ENCODE measurements around the gene MAPK1.

MAPK1 gene

GRCh38 chr22:21736084-21736642 lies 131.3 kb downstream of the MAPK1 start:
- H3K4me3 ChIP-seq (ENCODE audit: low read length) = no peak overlapping the region
- H3K4me1 ChIP-seq (ENCODE audit: control insufficient read depth, low read length) = peaks cover 10% of the 10 kb centered on the region
- H3K4me2 ChIP-seq (ENCODE audit: low read length) = peak overlapping the region; percentile 22; the same call in 1 of the 2 replicates

DNA sequence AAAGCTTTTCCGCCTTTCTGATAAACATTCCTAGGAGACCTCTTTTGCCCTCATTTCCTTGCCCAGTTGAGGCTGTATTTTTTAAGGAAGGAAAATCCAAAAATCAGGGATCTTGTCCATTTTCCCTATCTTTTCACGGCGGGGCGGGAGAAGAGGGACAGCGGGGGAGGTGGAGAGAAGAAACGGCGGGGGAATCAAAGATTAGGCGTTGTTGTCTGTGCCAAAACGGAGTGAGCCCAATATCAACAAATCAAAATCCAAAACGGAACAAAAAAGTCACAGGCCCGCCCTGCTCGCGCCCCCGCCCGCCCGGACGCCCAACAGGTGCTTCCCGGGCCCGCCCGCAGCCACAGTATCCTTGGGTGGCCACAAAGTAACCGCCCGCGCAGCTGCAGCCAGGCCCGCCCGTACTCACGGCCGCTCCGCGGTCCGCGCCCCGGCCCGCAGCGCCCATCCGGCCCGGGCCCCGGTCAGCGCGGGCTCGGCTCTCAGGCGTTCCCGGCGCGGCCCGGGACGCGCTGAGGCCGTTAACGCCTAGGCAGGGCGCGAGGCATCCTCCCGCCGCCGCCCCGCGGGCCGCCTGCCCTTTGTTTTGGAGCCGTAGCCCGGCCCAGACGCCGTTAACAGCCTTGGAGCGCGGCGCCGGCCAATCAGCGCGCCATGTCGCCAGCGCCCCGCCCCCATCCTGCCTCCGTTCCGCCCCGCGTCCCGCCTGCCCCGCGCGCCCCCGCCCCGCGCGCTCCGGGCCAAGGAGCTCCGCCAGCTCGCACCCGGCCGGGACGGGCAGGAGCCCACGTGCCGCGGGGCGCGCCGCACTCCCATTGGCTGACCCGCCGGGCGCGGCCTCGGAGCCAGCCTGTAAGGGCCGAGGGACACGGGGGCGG lies 132.0 kb downstream of the MAPK1 start, which contains the start of gene YPEL1:
Gene YPEL1 (minus strand): TSS at position 595 of the 884 bp plus-strand sequence. CDS start 25,050 bp downstream, outside the sequence.
- no peak for TF ChIP-seq EZH2phosphoT487 (IDR thresholded peaks at IDR 0.05; ENCODE audit: borderline replicate concordance, low read length)
- TF ChIP-seq, protein P1, sequence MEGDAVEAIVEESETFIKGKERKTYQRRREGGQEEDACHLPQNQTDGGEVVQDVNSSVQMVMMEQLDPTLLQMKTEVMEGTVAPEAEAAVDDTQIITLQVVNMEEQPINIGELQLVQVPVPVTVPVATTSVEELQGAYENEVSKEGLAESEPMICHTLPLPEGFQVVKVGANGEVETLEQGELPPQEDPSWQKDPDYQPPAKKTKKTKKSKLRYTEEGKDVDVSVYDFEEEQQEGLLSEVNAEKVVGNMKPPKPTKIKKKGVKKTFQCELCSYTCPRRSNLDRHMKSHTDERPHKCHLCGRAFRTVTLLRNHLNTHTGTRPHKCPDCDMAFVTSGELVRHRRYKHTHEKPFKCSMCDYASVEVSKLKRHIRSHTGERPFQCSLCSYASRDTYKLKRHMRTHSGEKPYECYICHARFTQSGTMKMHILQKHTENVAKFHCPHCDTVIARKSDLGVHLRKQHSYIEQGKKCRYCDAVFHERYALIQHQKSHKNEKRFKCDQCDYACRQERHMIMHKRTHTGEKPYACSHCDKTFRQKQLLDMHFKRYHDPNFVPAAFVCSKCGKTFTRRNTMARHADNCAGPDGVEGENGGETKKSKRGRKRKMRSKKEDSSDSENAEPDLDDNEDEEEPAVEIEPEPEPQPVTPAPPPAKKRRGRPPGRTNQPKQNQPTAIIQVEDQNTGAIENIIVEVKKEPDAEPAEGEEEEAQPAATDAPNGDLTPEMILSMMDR (IDR thresholded peaks at IDR 0.05; ENCODE audit: low read depth, low read length, poor library complexity, severe bottlenecking) = no peak
- Histone ChIP-seq H4K20me1 (ENCODE audit: control insufficient read depth, insufficient read depth, low read depth, low read length) (no peaks in the 10 kb centered on the region), H3K27me3 (ENCODE audit: control insufficient read depth, low read length) (peaks cover 2% of the 10 kb centered on the region; the same call in 1 of the 2 replicates), H3F3A (ENCODE audit: control insufficient read depth, insufficient read depth) (peaks cover 7% of the 10 kb centered on the region; the same call in 1 of the 2 replicates), H3K36me3 (ENCODE audit: control insufficient read depth, low read length) (no peaks in the 10 kb centered on the region), H3K4me3 (ENCODE audit: low read length) (peak within 1 kb of the TSS; percentile 69), H3K9me2 (replicated peaks; ENCODE audit: control insufficient read depth, low read length) (no peaks in the 10 kb centered on the region), H3K4me1 (ENCODE audit: control insufficient read depth, low read length) (peaks cover 10% of the 10 kb centered on the region), H3K4me2 (ENCODE audit: low read length) (peak within 1 kb of the TSS; percentile 60), H3K9me3 (ENCODE audit: control insufficient read depth, insufficient read depth, low read length) (no peaks in the 10 kb centered on the region), H3K79me2 (ENCODE audit: control insufficient read depth, low read length) (peaks cover 4% of the 10 kb centered on the region; the same call in 1 of the 2 replicates), H3K27ac (ENCODE audit: low read depth, low read length) (peak within 1 kb of the TSS; percentile 45)

More at GRCh38 chr22:21736084-21736642, 131.3 kb downstream of the MAPK1 start:
- Histone ChIP-seq H3K36me3 (ENCODE audit: control insufficient read depth, low read length) (no peaks in the 10 kb centered on the region), H3F3A (ENCODE audit: control insufficient read depth, insufficient read depth) (peaks cover 7% of the 10 kb centered on the region; the same call in 1 of the 2 replicates), H3K27me3 (ENCODE audit: control insufficient read depth, low read length) (peaks cover 2% of the 10 kb centered on the region; the same call in 1 of the 2 replicates), H3K9me3 (ENCODE audit: control insufficient read depth, insufficient read depth, low read length) (no peaks in the 10 kb centered on the region), H4K20me1 (ENCODE audit: control insufficient read depth, insufficient read depth, low read depth, low read length) (no peaks in the 10 kb centered on the region), H3K79me2 (ENCODE audit: control insufficient read depth, low read length) (peaks cover 4% of the 10 kb centered on the region; the same call in 1 of the 2 replicates), H3K9me2 (replicated peaks; ENCODE audit: control insufficient read depth, low read length) (no peaks in the 10 kb centered on the region), H3K27ac (ENCODE audit: low read depth, low read length) (no peak overlapping the region)
- TF ChIP-seq, protein P1 (IDR thresholded peaks at IDR 0.05; ENCODE audit: low read depth, low read length, poor library complexity, severe bottlenecking) = no peak
- no peak for TF ChIP-seq EZH2phosphoT487 (IDR thresholded peaks at IDR 0.05; ENCODE audit: borderline replicate concordance, low read length)

GRCh38 chr22:21734540-21735199 lies 132.8 kb downstream of the MAPK1 start:
- no peaks in the 10 kb centered on the region for H3K27me3 ChIP-seq (ENCODE audit: control insufficient read depth, low read length)
- H4K20me1 ChIP-seq (ENCODE audit: control insufficient read depth, insufficient read depth, low read depth, low read length) = 0 out of 2 replicates have a peak, but pooled peaks cover 3% of the 10 kb centered on the region
- H3F3A ChIP-seq (ENCODE audit: control insufficient read depth, insufficient read depth) = peaks cover 7% of the 10 kb centered on the region; the same call in 1 of the 2 replicates
- peak overlapping the region; percentile 45 for H3K27ac ChIP-seq (ENCODE audit: low read depth, low read length)
- H3K4me3 ChIP-seq (ENCODE audit: low read length) = peak overlapping the region; percentile 69
- H3K79me2 ChIP-seq (ENCODE audit: control insufficient read depth, low read length) = peaks cover 4% of the 10 kb centered on the region; the same call in 1 of the 2 replicates
- TF ChIP-seq EZH2phosphoT487 (IDR thresholded peaks at IDR 0.05; ENCODE audit: borderline replicate concordance, low read length) = no peak
- TF ChIP-seq, protein P1 (IDR thresholded peaks at IDR 0.05; ENCODE audit: low read depth, low read length, poor library complexity, severe bottlenecking) = no peak
- H3K9me2 ChIP-seq (replicated peaks; ENCODE audit: control insufficient read depth, low read length) = no peaks in the 10 kb centered on the region
- H3K36me3 ChIP-seq (ENCODE audit: control insufficient read depth, low read length) = no peaks in the 10 kb centered on the region
- peak overlapping the region; percentile 60 for H3K4me2 ChIP-seq (ENCODE audit: low read length)
- H3K4me1 ChIP-seq (ENCODE audit: control insufficient read depth, low read length) = peaks cover 10% of the 10 kb centered on the region
- H3K9me3 ChIP-seq (ENCODE audit: control insufficient read depth, insufficient read depth, low read length) = no peaks in the 10 kb centered on the region

Data from DOHH2 (cell line).